ENCODE results near the gene CYP39A1. TPM values are rescaled to one million over a fixed set of nuclear protein-coding genes. Genes with fewer than 3 reads are reported as not detected.

Gene CYP39A1
- total RNA-seq, 1 experiment from 2014 or later: 0.54 TPM

- Histone ChIP-seq H2AFZ (ENCODE audit: low read depth, low read length, poor library complexity, severe bottlenecking) (no peak overlapping the region), H3K27me3 (ENCODE audit: insufficient read depth, low read length) (no peaks in the 10 kb centered on the region), H3K27ac (ENCODE audit: low read depth, low read length) (no peak overlapping the region), H4K20me1 (ENCODE audit: insufficient read depth) (no peaks in the 10 kb centered on the region), H3K9ac (ENCODE audit: low read length) (no peak overlapping the region), H3K9me2 (ENCODE audit: insufficient read depth) (no peaks in the 10 kb centered on the region), H3K4me1 (ENCODE audit: control insufficient read depth in 1 of 2, insufficient read depth in 2 of 2, low read length in 2 of 2) (peaks cover 0 to 6% of the 10 kb centered on the region in 2 experiments; a peak in 1 of 4 replicates), H3K9me3 (ENCODE audit: control insufficient read depth in 1 of 2, insufficient read depth in 1 of 2, low read depth in 1 of 2, low read length in 2 of 2) (no peaks in the 10 kb centered on the region), H3K4me3 (replicated peaks in 1 of 2; ENCODE audit: low read depth in 1 of 2, low read length in 2 of 2) (no peak overlapping the region), H3K79me2 (ENCODE audit: insufficient read depth, low read length) (no peaks in the 10 kb centered on the region), H3K4me2 (ENCODE audit: low read length) (no peak overlapping the region), H3K36me3 (ENCODE audit: control insufficient read depth in 1 of 2, insufficient read depth in 2 of 2, low read length in 2 of 2) (no peaks in the 10 kb centered on the region)
- intact Hi-C loops (cut with micrococcal nuclease): no loop called here
- TF ChIP-seq SIN3A (IDR thresholded peaks at IDR 0.05; ENCODE audit: low read depth) (no peak), RAD21 (IDR thresholded peaks at IDR 0.05; ENCODE audit: low read depth) (no peak), SRF (IDR thresholded peaks at IDR 0.05; ENCODE audit: low read depth) (no peak), ZFX (IDR thresholded peaks at IDR 0.05) (no peak), EGR1 (IDR thresholded peaks at IDR 0.05; ENCODE audit: low read depth) (no peak), ATF3 (IDR thresholded peaks at IDR 0.05) (no peak), POLR2A (IDR thresholded peaks at IDR 0.05; ENCODE audit: borderline replicate concordance, extremely low read depth, insufficient read depth, insufficient read length) (no peak), TCF7L2 (IDR thresholded peaks at IDR 0.05; ENCODE audit: borderline replicate concordance, extremely low read depth, insufficient read depth, insufficient read length) (no peak), ZBTB33 (IDR thresholded peaks at IDR 0.05; ENCODE audit: extremely low read depth, insufficient replicate concordance, low read length) (no peak), CTCF (IDR thresholded peaks at IDR 0.05 in 2 of 3, conservative IDR thresholded peaks at IDR 0.05 in 1 of 3; ENCODE audit: borderline replicate concordance in 1 of 3, insufficient read depth in 1 of 3, low read depth in 2 of 3, low read length in 2 of 3) (no peak), EZH2phosphoT487 (IDR thresholded peaks at IDR 0.05; ENCODE audit: borderline replicate concordance) (no peak), EZH2 (IDR thresholded peaks at IDR 0.05) (no peak), ZNF274 (IDR thresholded peaks at IDR 0.05; ENCODE audit: low read depth, low read length) (no peak), REST (IDR thresholded peaks at IDR 0.05; ENCODE audit: low read depth) (no peak), SP1 (IDR thresholded peaks at IDR 0.05; ENCODE audit: low read depth) (no peak), FOSL1 (IDR thresholded peaks at IDR 0.05; ENCODE audit: low read depth) (no peak)
- BruUV-seq (replicated peaks): no TSS peak
- ChIA-PET RAD21 (ENCODE audit: low non-redundant PET in 1 of 2, low total read pairs in 2 of 2, uncharacterized antibody in 2 of 2, unreplicated experiment in 2 of 2) (no interaction called here), POLR2A (no interaction called here), CTCF (no interaction called here)
- no peak for ATAC-seq
- DNase-seq (ENCODE audit: low read depth, low spot score): no peak
These were observed 69.5 kb downstream of the CYP39A1 start for GRCh38 chr6:46583081-46583480.
